HG03342 (cell line): ENCODE measurements around the gene CDH26.
A peak's percentile ranks its signal among the peaks of the same experiment; 100 is the strongest.

ENCODE experiments used
- ATAC-seq: cut with Tn5 transposase; IDR thresholded peaks from one replicate; pipeline ENCODE4 v1.9.1; 2021; ENCODE audit warnings: mild to moderate bottlenecking, moderate library complexity; ENCODE audit not compliant: unreplicated experiment

CDH26 gene

GRCh38 chr20:59958123-59958522 is at the start of gene CDH26:
Gene CDH26 (plus strand): TSS chr20:59958423. CDS start chr20:59958727, 304 bp downstream.
- no peak for ATAC-seq

DNA sequence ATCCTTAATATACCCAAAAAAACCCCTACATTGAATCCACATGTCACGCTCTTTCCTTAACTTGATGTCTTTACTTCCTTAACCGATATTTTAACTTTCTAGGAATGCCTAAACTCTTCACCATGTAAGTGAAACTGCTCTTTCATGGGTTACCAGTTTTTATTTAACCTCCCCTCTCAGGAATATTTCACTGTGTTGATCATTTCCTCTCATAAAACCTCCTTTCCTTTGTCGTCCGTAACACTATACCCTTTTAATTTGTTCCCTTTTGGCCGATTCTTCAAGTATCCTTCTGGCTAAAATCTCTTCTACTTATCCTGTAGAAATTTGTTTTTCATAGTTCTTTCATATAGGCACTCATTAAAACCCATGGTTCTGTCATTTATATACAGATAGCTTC is 49.4 kb upstream of the CDH26 start:
- ATAC-seq, result no peak

DNA sequence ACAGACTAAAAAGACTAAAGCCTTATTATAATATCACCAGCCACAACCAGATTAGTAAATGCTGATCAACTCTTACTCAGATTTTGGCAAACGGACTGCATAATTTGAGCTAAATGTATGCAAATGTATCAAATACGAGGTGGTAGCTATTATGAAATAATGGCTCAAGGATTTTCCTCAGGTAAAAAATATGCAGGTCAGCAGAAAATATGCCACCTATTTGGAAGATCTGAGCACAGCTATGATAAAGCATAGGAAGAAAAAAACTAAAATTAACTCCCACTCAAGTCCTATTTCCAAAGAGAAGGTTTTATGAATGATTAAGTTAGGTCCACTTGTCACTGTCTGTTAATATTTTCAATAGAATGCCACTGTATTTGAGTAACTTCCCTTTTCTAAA is 47.2 kb upstream of the CDH26 start:
- ATAC-seq, result no peak

DNA sequence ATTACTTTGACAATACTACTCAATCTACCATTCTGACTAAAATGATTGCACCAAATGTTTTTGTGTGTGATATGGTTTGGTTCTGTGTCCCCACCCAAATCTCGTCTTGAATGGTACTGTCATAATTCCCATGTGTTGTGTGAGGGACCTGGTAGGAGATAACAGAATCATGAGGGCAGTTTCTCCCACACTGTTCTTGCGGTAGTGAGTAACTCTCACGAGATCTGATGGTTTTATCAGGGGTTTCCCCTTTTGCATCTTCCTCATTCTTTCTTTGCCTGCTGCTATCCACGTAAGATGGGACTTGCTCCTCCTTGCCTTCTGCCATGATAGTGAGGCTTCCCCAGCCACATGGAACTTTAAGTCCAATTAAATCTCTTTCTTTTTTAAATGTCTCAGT is 45.6 kb upstream of the CDH26 start:
- no peak for ATAC-seq

GRCh38 chr20:59920944-59921343 is 37.3 kb upstream of the CDH26 start:
- no peak for ATAC-seq

- no peak for ATAC-seq
Measured at GRCh38 chr20:59923514-59923913, 34.7 kb upstream of the CDH26 start.

DNA sequence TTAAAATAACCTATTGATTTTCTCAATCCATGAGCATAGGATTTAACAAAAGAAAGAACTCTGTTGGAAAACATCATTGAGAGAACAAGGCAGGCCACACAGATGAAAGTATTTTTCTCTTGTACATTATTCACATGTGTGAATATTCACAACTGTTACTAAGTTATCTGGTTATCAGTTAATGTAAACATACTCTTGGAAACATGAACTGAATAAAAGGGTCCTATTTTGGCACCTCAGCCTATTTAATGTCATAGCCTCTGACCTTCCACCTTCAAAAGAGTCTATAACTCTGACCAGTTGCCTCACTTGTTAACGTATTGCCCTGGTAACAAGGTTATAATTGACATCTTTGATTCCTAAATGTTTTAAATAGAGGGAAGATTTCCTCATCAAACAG is 32.9 kb upstream of the CDH26 start:
- ATAC-seq, result no peak

DNA sequence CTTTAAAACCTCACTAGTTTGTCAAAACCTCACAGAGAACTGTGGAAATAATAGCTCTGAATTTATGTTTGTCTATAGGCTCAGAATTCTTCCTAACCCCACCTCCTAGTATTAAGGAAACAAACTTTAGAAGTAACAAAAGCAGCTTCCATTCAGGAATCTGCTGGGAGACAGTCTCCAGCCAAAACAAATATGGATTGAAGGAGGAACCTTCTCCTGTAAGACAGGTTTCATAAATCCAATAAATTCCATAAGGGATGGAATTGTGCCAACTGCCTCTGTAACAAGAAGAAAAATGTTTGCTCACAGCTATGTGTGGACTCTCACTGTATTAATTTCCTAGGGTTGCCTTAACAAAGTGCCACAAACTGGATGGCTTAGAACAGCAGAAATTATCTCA is 32.3 kb upstream of the CDH26 start:
- ATAC-seq, result no peak

DNA sequence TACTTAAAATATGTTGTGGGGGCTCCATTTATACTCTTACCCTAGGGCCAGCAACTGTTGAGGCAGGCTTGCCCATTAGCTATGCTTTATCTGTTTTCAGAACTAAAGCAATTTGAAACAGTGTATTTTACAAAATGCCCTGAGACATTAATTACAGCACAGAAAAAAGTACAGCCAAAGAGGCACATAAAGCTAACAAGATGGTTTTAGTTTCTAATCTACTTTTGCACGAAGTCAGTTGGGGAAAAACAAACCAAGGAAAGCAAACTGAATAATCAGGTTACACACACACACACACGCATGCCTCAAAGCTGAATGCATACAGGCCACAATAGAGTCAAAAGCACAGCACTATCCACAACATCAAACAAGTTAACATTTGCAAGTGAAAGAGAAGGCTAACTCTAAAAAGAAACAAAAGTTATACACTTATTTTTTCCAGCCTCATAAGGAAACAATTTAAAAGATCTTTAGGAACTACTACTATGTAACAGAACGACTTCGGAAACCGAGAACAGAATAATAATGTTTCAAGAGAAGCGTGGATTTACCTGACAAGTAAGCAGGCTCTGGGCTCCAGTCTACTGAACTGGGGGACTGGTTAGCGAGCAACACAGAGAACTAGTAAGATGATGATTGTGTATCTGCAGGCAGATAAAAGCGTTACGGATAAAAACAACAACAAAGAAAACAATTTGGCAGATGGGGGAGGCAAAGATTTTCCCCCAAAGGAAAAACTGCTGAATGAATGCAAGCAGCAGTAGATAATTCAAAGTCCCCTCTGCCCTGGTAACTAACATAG is 26.5 kb upstream of the CDH26 start:
- no peak for ATAC-seq

- no peak for ATAC-seq
Measured at GRCh38 chr20:59932616-59933295, 25.5 kb upstream of the CDH26 start.

DNA sequence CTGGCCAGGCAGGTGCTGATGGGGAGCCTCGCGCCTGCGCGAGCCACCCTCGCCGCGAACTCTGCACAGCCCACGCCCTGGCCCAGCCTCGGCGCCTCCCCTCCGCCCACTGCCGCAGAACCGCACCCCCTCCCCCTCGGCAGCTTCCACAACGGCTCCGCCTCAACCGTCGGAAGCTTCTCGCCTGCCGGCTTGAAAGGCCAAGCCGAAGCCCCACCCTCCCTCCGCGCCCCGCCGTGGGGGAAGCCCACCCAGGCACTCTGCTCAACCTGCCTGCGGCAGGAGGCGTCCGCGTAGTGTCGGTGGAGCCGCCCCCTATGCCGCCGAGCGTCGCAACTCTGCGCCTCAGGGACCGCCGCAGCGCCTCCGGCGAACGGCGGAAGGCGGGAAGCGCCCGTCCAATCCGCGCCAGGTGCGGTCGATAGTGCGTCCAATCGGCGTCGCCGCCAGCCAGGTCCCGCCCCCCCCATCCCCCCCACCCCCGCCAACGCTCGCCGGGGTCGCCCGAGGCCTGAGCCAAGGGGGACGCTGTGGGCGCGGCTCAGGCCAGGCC is 24.9 kb upstream of the CDH26 start, which contains the start of gene SYCP2:
Gene SYCP2 (minus strand): TSS at position 342 of the 553 bp plus-strand sequence. CDS start 11,224 bp downstream, outside the sequence.
- ATAC-seq, result no peak

DNA sequence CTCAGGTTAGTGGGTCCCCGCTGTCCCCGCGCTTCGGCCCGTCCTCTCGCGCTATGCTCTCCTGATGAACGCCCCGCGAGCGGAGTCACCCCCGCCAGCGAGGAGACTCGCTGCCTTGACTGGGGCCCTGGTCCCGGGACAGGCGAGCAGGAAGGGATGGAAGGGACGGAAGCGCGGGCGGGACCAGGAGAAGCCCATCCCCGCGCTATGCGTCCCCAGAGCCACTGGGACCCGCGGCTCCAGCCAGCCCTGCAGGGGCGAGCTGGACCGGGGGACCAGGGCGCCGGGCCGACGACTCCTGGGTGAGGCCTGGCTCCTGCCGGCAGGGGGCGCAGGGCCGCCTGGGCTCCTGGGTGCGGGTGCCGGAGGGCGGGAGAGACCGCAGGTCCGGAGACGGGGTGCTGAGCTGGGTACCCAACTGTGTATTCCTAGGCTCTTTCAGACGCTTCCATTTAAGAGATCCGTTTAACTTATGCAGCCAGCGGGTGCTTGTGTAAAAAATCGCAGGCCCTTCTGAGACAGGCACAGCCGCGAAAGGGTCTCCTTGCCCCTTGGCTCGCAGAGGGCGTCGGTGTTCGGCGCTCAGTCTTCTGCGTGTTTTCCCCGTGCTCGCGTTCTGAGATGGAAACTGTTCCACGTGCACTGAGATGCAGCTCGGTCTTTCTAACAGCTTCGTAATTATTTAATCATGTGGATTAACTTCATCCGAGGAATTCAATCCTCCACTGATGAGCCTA is 24.2 kb upstream of the CDH26 start:
- ATAC-seq, result peak; percentile 91

DNA sequence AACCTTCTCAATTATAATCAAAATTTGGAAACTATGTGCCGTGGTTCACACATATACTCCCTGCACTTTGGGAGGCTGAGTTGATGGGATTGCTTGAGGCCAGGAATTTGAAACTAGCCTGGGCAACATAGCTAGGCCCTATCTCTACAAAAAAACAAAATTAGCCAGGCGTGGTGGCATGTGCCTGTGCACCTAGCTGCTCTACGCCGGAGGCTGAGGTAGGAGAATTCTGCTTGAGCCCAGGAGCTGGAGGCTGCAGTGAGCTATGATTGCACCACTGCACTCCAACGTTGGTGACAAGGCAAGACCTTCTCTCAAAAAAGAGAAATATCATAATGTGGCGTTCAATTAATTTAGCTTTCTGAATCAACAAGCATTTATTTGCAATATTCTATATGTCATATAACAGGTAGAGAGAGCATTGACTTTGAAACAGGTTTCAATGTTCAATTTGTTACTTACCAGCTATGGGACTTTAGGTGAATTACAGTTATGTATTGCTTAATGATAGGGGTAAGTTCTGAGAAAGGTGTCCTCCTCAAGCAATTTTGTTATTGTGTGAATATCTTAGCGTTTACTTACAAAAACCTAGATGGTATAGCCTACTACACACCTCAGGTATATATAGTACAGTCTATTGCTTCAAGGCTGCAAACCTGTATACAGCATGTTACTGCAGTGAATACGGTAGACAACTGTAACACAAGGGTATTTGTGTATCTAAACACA is 22.6 kb upstream of the CDH26 start:
- no peak for ATAC-seq

- no peak for ATAC-seq
Measured at GRCh38 chr20:59936409-59936808, 21.8 kb upstream of the CDH26 start.

DNA sequence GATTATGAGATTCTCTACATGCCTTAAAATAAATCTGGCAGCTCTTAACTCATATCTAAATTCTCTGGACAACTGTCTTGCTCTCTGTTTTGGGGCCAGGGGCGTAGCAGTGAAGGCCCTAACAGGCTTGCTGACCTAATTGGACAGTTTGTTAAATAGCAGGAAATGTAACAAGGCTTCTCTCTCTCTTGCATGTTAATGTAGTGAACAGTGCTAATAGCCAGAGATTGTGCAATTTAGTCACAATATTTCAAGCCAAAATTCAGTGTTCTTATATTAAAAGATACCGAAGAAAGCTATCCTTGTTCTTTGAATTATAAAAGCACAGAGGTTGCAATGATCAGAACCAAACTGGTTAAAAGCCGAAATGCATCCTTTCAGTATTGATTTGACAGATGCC is 21.1 kb upstream of the CDH26 start:
- ATAC-seq, result no peak

GRCh38 chr20:59938221-59938620 is 20.0 kb upstream of the CDH26 start:
- no peak for ATAC-seq

DNA sequence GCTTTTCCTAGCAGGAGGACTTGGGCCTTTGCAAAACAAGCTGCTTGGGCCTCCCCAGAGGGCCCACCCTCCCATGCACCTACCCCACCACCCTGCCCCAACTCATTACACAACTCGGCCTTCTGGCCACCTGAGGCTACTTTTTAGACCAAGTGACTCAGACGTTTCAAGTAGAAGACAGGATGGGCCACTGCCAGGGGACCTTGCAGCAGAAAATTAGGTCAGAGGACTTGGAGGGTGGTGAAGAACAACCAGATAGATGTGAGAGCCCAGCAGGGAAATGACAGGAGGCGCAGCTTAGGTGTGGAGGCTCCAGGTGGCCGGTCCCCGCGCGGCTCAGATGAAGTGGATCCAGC is 19.5 kb upstream of the CDH26 start:
- ATAC-seq, result no peak

DNA sequence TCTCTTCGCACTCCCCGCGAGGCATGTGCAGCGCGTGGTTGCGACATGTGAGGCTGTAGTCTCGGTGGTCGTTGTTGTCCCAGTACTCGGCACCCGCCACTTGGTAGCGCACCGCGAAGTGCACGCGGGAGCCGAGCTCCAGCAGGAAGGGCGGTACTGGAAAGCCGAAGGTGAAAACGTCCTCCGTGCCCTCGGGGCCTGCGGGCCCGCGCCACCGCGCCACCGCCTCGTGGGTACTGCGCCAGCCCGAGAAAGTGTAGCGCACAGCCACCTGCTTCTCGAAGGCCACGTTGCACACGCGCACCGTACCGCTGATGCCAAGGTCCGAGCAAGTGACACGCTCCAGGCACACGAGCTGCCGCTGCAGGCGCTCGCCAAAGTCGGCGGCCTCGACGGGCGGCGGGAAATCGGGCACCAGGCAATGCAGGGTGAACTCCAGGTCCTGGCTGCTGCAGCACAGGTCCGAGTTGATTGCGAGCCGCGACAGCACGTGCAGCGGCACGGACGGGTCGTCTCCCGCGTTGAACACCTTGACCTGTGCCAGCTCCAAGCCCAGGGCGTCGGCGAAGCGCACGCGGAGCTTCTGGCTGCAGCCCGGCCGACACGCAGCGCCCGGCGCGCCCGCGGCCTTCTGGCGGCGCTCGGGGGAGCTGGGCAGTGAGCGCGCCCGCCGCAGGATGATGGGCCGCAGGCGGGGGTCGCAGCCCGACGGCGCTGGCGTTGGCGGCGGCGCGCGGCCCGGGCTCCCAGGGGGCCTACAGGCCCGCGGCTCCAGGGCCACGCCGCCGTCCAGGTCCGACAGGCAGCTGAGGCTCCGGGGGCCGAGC is 19.0 kb upstream of the CDH26 start:
- ATAC-seq, result no peak

GRCh38 chr20:59939879-59940128 is 18.4 kb upstream of the CDH26 start:
- peak; percentile 30 for ATAC-seq
